NCI-H1694 treated with DMSO at 0.1 percent for 48 hours (cell line): Measurements from ENCODE around the gene SLC39A7.

Experiments
- DNase-seq: peaks from one replicate; lab custom pipeline; 2025; lab: John Stamatoyannopoulos, UW

SLC39A7 gene

GRCh38 chr6:33170176-33171015, 30.3 kb upstream of the SLC39A7 start:
- DNase-seq: no peak

GRCh38 chr6:33171016-33171879, 29.4 kb upstream of the SLC39A7 start:
- DNase-seq: no peak

- no peak for DNase-seq
These were observed 28.6 kb upstream of the SLC39A7 start for GRCh38 chr6:33171880-33172687.

- no peak for DNase-seq
These were observed 27.8 kb upstream of the SLC39A7 start for GRCh38 chr6:33172688-33173534.

GRCh38 chr6:33173535-33174180, 27.0 kb upstream of the SLC39A7 start:
- DNase-seq: no peak

GRCh38 chr6:33174784-33175183, 25.9 kb upstream of the SLC39A7 start:
- no peak for DNase-seq

GRCh38 chr6:33175436-33176069, 25.1 kb upstream of the SLC39A7 start:
- DNase-seq: no peak

GRCh38 chr6:33176906-33177305, 23.8 kb upstream of the SLC39A7 start:
- DNase-seq: no peak

- DNase-seq: no peak
These were observed 22.9 kb upstream of the SLC39A7 start for GRCh38 chr6:33177552-33178446.

- no peak for DNase-seq
These were observed 21.8 kb upstream of the SLC39A7 start for GRCh38 chr6:33178755-33179475.

GRCh38 chr6:33181141-33181540, 19.5 kb upstream of the SLC39A7 start:
- DNase-seq: no peak

GRCh38 chr6:33183071-33183683, 17.5 kb upstream of the SLC39A7 start:
- DNase-seq: no peak

- DNase-seq: no peak
These were observed 15.5 kb upstream of the SLC39A7 start for GRCh38 chr6:33185190-33185589.

GRCh38 chr6:33185654-33186187, 14.9 kb upstream of the SLC39A7 start:
- no peak for DNase-seq

- DNase-seq: no peak
These were observed 12.9 kb upstream of the SLC39A7 start for GRCh38 chr6:33187809-33188208.

GRCh38 chr6:33189164-33189563, 11.5 kb upstream of the SLC39A7 start:
- no peak for DNase-seq

- DNase-seq: no peak
These were observed 10.8 kb upstream of the SLC39A7 start for GRCh38 chr6:33189625-33190448.
